Measurements from ENCODE around the gene BMPR2. TPM values are rescaled to one million over a fixed set of nuclear protein-coding genes. Genes with fewer than 3 reads are reported as not detected.

Gene BMPR2
- total RNA-seq, 1 donor from 2014 or later, result 11.8 TPM

- H3K27me3 ChIP-seq, result no peaks in the 10 kb centered on the region
- H3K9me3 ChIP-seq (ENCODE audit: low read depth), result no peaks in the 10 kb centered on the region
- H3K4me2 ChIP-seq, result no peak overlapping the region
- H3K27me3 Mint-ChIP-seq (ENCODE audit: insufficient read depth, low read depth), result no peaks in the 10 kb centered on the region
- no peak overlapping the region for H3K9ac ChIP-seq
- H3K4me1 Mint-ChIP-seq, result no peaks in the 10 kb centered on the region
- no peaks in the 10 kb centered on the region for H3K36me3 ChIP-seq
- DNase-seq (ENCODE audit: low spot score), result no peak
- H3K79me2 ChIP-seq (ENCODE audit: low read depth), result peaks cover 16% of the 10 kb centered on the region
- H3K4me3 Mint-ChIP-seq, result no peak overlapping the region
- no peak for TF ChIP-seq CTCF (IDR thresholded peaks at IDR 0.05)
- TF ChIP-seq EZH2phosphoT487 (IDR thresholded peaks at IDR 0.05), result no peak
- no peak for TF ChIP-seq EZH2 (IDR thresholded peaks at IDR 0.05)
- no peaks in the 10 kb centered on the region for H3K4me1 ChIP-seq
- H4K20me1 ChIP-seq (ENCODE audit: low read depth), result no peaks in the 10 kb centered on the region
- no peaks in the 10 kb centered on the region for H3K9me3 Mint-ChIP-seq
- no peak overlapping the region for H3K27ac ChIP-seq
- H3K4me3 ChIP-seq, result no peak overlapping the region
- H3K27ac Mint-ChIP-seq, result no peak overlapping the region
- H3F3A ChIP-seq (ENCODE audit: low read depth), result no peaks in the 10 kb centered on the region
- H2AFZ ChIP-seq (replicated peaks), result no peak overlapping the region
- H3K36me3 Mint-ChIP-seq, result peaks cover 10% of the 10 kb centered on the region
Observed at GRCh38 chr2:202429164-202429980, 53.2 kb downstream of the BMPR2 start.

- H3K27me3 ChIP-seq, result no peaks in the 10 kb centered on the region
- H3K4me3 ChIP-seq, result no peak overlapping the region
- no peaks in the 10 kb centered on the region for H3K36me3 ChIP-seq
- H3K4me1 ChIP-seq, result no peaks in the 10 kb centered on the region
- no peaks in the 10 kb centered on the region for H3K4me1 Mint-ChIP-seq
- H3K4me2 ChIP-seq, result no peak overlapping the region
- H3K27ac Mint-ChIP-seq, result no peak overlapping the region
- H3K79me2 ChIP-seq (ENCODE audit: low read depth), result peaks cover 8% of the 10 kb centered on the region
- H2AFZ ChIP-seq (replicated peaks), result no peak overlapping the region
- no peak for DNase-seq (ENCODE audit: low spot score)
- no peaks in the 10 kb centered on the region for H3K9me3 Mint-ChIP-seq
- H3K27ac ChIP-seq, result no peak overlapping the region
- H3K4me3 Mint-ChIP-seq, result no peak overlapping the region
- TF ChIP-seq EZH2phosphoT487 (IDR thresholded peaks at IDR 0.05), result no peak
- TF ChIP-seq EZH2 (IDR thresholded peaks at IDR 0.05), result no peak
- no peak for TF ChIP-seq CTCF (IDR thresholded peaks at IDR 0.05)
- H3K27me3 Mint-ChIP-seq (ENCODE audit: insufficient read depth, low read depth), result peaks cover 2% of the 10 kb centered on the region
- peaks cover 7% of the 10 kb centered on the region for H3K36me3 Mint-ChIP-seq
- no peaks in the 10 kb centered on the region for H4K20me1 ChIP-seq (ENCODE audit: low read depth)
- H3F3A ChIP-seq (ENCODE audit: low read depth), result no peaks in the 10 kb centered on the region
- H3K9ac ChIP-seq, result no peak overlapping the region
- no peaks in the 10 kb centered on the region for H3K9me3 ChIP-seq (ENCODE audit: low read depth)
Observed at GRCh38 chr2:202432776-202433175, 56.6 kb downstream of the BMPR2 start.

GRCh38 chr2:202434472-202434871 lies 58.3 kb downstream of the BMPR2 start:
- H3K36me3 ChIP-seq, result no peaks in the 10 kb centered on the region
- no peak overlapping the region for H3K27ac ChIP-seq
- H3K4me2 ChIP-seq, result no peak overlapping the region
- peaks cover 2% of the 10 kb centered on the region for H3K36me3 Mint-ChIP-seq
- no peaks in the 10 kb centered on the region for H3K4me1 ChIP-seq
- no peaks in the 10 kb centered on the region for H3K9me3 ChIP-seq (ENCODE audit: low read depth)
- no peak for TF ChIP-seq EZH2phosphoT487 (IDR thresholded peaks at IDR 0.05)
- no peak for TF ChIP-seq CTCF (IDR thresholded peaks at IDR 0.05)
- TF ChIP-seq EZH2 (IDR thresholded peaks at IDR 0.05), result no peak
- H3K27me3 ChIP-seq, result no peaks in the 10 kb centered on the region
- H3K4me1 Mint-ChIP-seq, result no peaks in the 10 kb centered on the region
- H2AFZ ChIP-seq (replicated peaks), result no peak overlapping the region
- peaks cover 2% of the 10 kb centered on the region for H3K27me3 Mint-ChIP-seq (ENCODE audit: insufficient read depth, low read depth)
- no peak overlapping the region for H3K27ac Mint-ChIP-seq
- H4K20me1 ChIP-seq (ENCODE audit: low read depth), result no peaks in the 10 kb centered on the region
- H3K4me3 Mint-ChIP-seq, result no peak overlapping the region
- H3K9ac ChIP-seq, result no peak overlapping the region
- no peaks in the 10 kb centered on the region for H3F3A ChIP-seq (ENCODE audit: low read depth)
- no peak overlapping the region for H3K4me3 ChIP-seq
- peaks cover 2% of the 10 kb centered on the region for H3K9me3 Mint-ChIP-seq
- peaks cover 8% of the 10 kb centered on the region for H3K79me2 ChIP-seq (ENCODE audit: low read depth)
- no peak for DNase-seq (ENCODE audit: low spot score)
